Ovary (tissue), 9 donors: ENCODE results near the gene MAGEB17. TPM values are rescaled to one million over a fixed set of nuclear protein-coding genes. Genes with fewer than 3 reads are reported as not detected.
"Not testable (repeated sequence)": the region's sequence is repeated elsewhere in the genome, so short reads cannot be mapped to it uniquely, and the experiment has no call there.

Source experiments
- DNase-seq, 5 donors: peaks; one replicate each; pipeline ENCODE4 v3.0.0-alpha.2; 2019 to 2020
- H3K27ac ChIP-seq, 2 donors: fragments of 200-600 bp; one replicate each; pipeline versions ENCODE4 v1.5.1 to v1.8.0; 2019 to 2022
- H3K27me3 ChIP-seq: fragments of 200-600 bp; one replicate; pipeline ENCODE4 v1.8.0; 2022
- H3K36me3 ChIP-seq: fragments of 200-600 bp; sonication (generic); one replicate; pipeline ENCODE4 v1.5.1; 2019
- H3K4me1 ChIP-seq: one replicate; pipeline ENCODE4 v1.8.1; 2013; ENCODE audit warnings: mild to moderate bottlenecking, moderate library complexity; ENCODE audit not compliant: insufficient read depth
- H3K4me3 ChIP-seq: fragments of 200-600 bp; sonication (generic); one replicate; pipeline ENCODE4 v1.5.1; 2017
- H3K9me3 ChIP-seq, 2 donors: fragments of 200-600 bp in 1 of 2; sonication (generic) in 1 of 2; one replicate each; pipeline versions ENCODE4 v1.5.1 to v1.8.1; 2013 to 2019; ENCODE audit warnings: mild to moderate bottlenecking in 1 of 2, moderate library complexity in 1 of 2
- CTCF ChIP-seq, 3 donors: fragments of 450-650 bp in 2 of 3; fragments of 200-600 bp in 1 of 3; IDR thresholded peaks; one replicate each; pipeline versions ENCODE4 v1.5.1 to v1.8.0; 2016 to 2022; ENCODE audit warnings: antibody characterized with exemption in 3 of 3, mild to moderate bottlenecking in 1 of 3
- EP300 ChIP-seq: sonication (generic); formaldehyde crosslinking; IDR thresholded peaks from one replicate; pipeline ENCODE4 v1.6.1; 2017; ENCODE audit warnings: antibody characterized with exemption
- POLR2A ChIP-seq: fragments of 450-650 bp; IDR thresholded peaks from one replicate; pipeline ENCODE4 v1.6.1; 2017; ENCODE audit warnings: antibody characterized with exemption, mild to moderate bottlenecking, moderate library complexity
- WGBS, 3 donors: extraction: QIAGEN DNeasy Blood & Tissue Kit in 1 of 3; methylation state at CpG; one replicate each; pipeline versions ENCODE4 v1.1.5 to v1.1.7; 2013 to 2017; 5-methylcytosine and 5-hydroxymethylcytosine counted together
- intact Hi-C, 4 donors: fragments of 100-400 bp; cut with DNase I; formaldehyde crosslinking; loops; one replicate each; pipeline versions ENCODE4 v1.11.0 to v1.15.1; 2022 to 2023
- polyA plus RNA-seq, 2 donors: library from polyadenylated mRNA; stranded (reverse); fragments of 200-250 nt in 1 of 2; fragments of 350-450 nt in 1 of 2; fragmentation: Illumina TruSeq in 1 of 2; extraction: RNeasy Lipid Tissue Mini Kit (QIAGEN cat#74804) in 1 of 2; gene quantifications; one replicate each; pipeline ENCODE4 v1.2.3, GENCODE V29; 2013 to 2014
- total RNA-seq, 7 donors: library from RNA; depleted of rRNA in 2 of 7; stranded (reverse); fragments of >200 nt in 2 of 7; fragmentation: NEBNext Ultra II Directional in 3 of 7; extraction: Animal tissue kit (Norgen Biotek cat#: 25700) in 3 of 7; gene quantifications; one replicate each; pipeline versions ENCODE4 v1.1.0 to v1.2.4, GENCODE V29; 2016 to 2023
- donor health status: DM: no; HTN: no; CAD: no; lungs with moderate emphysema.
- donor health status: DM: no; HTN: no; CAD: no.
- donor health status: Bipolar disorder and iron deficiency.
- donor health status: DM: yes; HTN: yes; CAD: no.
- donor health status: DM: no; HTN: no; CAD: no.
- donor health status: DM: yes; HTN: yes; CAD: no.

The MAGEB17 gene
- total and polyA plus RNA-seq, 9 donors: 0.05 to 0.17 TPM; not detected in 7

GRCh38 chrX:16156692-16157331 lies 10.5 kb upstream of the MAGEB17 start:
- no peaks in the 10 kb centered on the region for H3K36me3 ChIP-seq
- no peaks in the 10 kb centered on the region for H3K4me1 ChIP-seq
- no peaks in the 10 kb centered on the region for H3K9me3 ChIP-seq
- no peak overlapping the region for H3K4me3 ChIP-seq
- 72 to 77% (median 75%) methylated on average over 5 of the region's 5 CpGs for WGBS, 3 donors
- H3K27me3 ChIP-seq: no peaks in the 10 kb centered on the region
- DNase-seq: no peak
- H3K27ac ChIP-seq: no peak overlapping the region
- intact Hi-C loops: no loop called here
- TF ChIP-seq EP300: no peak

GRCh38 chrX:16160729-16161128 lies 6.6 kb upstream of the MAGEB17 start:
- no peaks in the 10 kb centered on the region for H3K4me1 ChIP-seq
- intact Hi-C loops: no loop called here
- H3K4me3 ChIP-seq: no peak overlapping the region
- no peaks in the 10 kb centered on the region for H3K9me3 ChIP-seq
- no peak for DNase-seq
- no peak for TF ChIP-seq EP300
- no peak for TF ChIP-seq POLR2A
- no peak for TF ChIP-seq CTCF (IDR thresholded peaks at IDR 0.05)
- no peak overlapping the region for H3K27ac ChIP-seq
- no peaks in the 10 kb centered on the region for H3K27me3 ChIP-seq
- H3K36me3 ChIP-seq: no peaks in the 10 kb centered on the region
- 62 to 64% (median 63%) methylated on average over 3 of the region's 3 CpGs for WGBS, 3 donors

GRCh38 chrX:16161173-16161572 lies 6.1 kb upstream of the MAGEB17 start:
- WGBS, 3 donors: 89 to 94% (median 92%) methylated on average over 2 of the region's 2 CpGs
- DNase-seq, H3K9me3 ChIP-seq, H3K27ac ChIP-seq, H3K4me1 ChIP-seq, intact Hi-C loops, H3K4me3 ChIP-seq, H3K27me3 ChIP-seq, H3K36me3 ChIP-seq: not testable (repeated sequence)

- no peaks in the 10 kb centered on the region for H3K4me1 ChIP-seq
- H3K36me3 ChIP-seq: no peaks in the 10 kb centered on the region
- H3K27ac ChIP-seq: no peak overlapping the region
- no peak for DNase-seq
- intact Hi-C loops: no loop called here
- TF ChIP-seq POLR2A (no peak), EP300 (no peak), CTCF (IDR thresholded peaks at IDR 0.05) (no peak)
- no peaks in the 10 kb centered on the region for H3K27me3 ChIP-seq
- no peaks in the 10 kb centered on the region for H3K9me3 ChIP-seq
- WGBS, 3 donors: 58 to 66% (median 58%) methylated on average over 5 of the region's 5 CpGs
- no peak overlapping the region for H3K4me3 ChIP-seq
These were observed 4.9 kb upstream of the MAGEB17 start for GRCh38 chrX:16162391-16162790.

GRCh38 chrX:16164748-16165147 lies 2.5 kb upstream of the MAGEB17 start:
- Histone ChIP-seq H3K4me1 (no peaks in the 10 kb centered on the region), H3K36me3 (no peaks in the 10 kb centered on the region), H3K27ac (no peak overlapping the region), H3K9me3 (no peaks in the 10 kb centered on the region), H3K27me3 (no peaks in the 10 kb centered on the region), H3K4me3 (no peak overlapping the region)
- 76 to 82% (median 77%) methylated on average over 3 of the region's 3 CpGs for WGBS, 3 donors
- TF ChIP-seq EP300 (no peak), POLR2A (no peak), CTCF (IDR thresholded peaks at IDR 0.05) (no peak)
- no peak for DNase-seq
- intact Hi-C loops: no loop called here
